Kidney (tissue), 14 donors: Measurements from ENCODE around the gene KIAA1549. TPM values are rescaled to one million over a fixed set of nuclear protein-coding genes. Genes with fewer than 3 reads are reported as not detected.

Experiments
- DNase-seq, 5 donors: peaks; one replicate each; pipeline ENCODE4 v3.0.0-alpha.2; 2013 to 2020
- FAIRE-seq: peaks from 2 replicates; lab custom pipeline; 2012; peaks lifted over from hg19 to GRCh38; lab: Jason Lieb, UNC
- H3K27ac ChIP-seq, 2 donors: one replicate each; pipeline ENCODE4 v1.7.0; 2013; ENCODE audit warnings: low read depth in 2 of 2, low read length in 2 of 2, inconsistent platforms in 1 of 2
- H3K27me3 ChIP-seq: one replicate; pipeline ENCODE4 v1.7.1; 2013; ENCODE audit warnings: low read length, inconsistent platforms; ENCODE audit not compliant: control insufficient read depth, insufficient read depth
- H3K36me3 ChIP-seq, 3 donors: one replicate each; pipeline versions ENCODE4 v1.7.0 to v1.7.1; 2013; ENCODE audit warnings: low read length in 3 of 3, control low read depth in 1 of 3, inconsistent platforms in 1 of 3; ENCODE audit not compliant: insufficient read depth in 3 of 3, control insufficient read depth in 2 of 3
- H3K4me1 ChIP-seq, 3 donors: one replicate each; pipeline versions ENCODE4 v1.7.0 to v1.7.1; 2013; ENCODE audit warnings: low read length in 3 of 3, inconsistent platforms in 1 of 3, low read depth in 1 of 3; ENCODE audit not compliant: control insufficient read depth in 2 of 3, insufficient read depth in 2 of 3
- H3K4me3 ChIP-seq, 3 donors: one replicate each; pipeline versions ENCODE4 v1.7.0 to v1.8.1; 2013; ENCODE audit warnings: low read length in 3 of 3, control low read depth in 1 of 3, inconsistent platforms in 1 of 3
- H3K9ac ChIP-seq, 3 donors: one replicate each; pipeline versions ENCODE4 v1.7.0 to v1.7.1; 2013; ENCODE audit warnings: low read length in 3 of 3, control low read depth in 1 of 3, inconsistent platforms in 1 of 3
- H3K9me3 ChIP-seq, 3 donors: one replicate each; pipeline versions ENCODE4 v1.7.0 to v1.7.1; 2013; ENCODE audit warnings: low read length in 3 of 3, control low read depth in 1 of 3, inconsistent platforms in 1 of 3; ENCODE audit not compliant: control insufficient read depth in 2 of 3, insufficient read depth in 1 of 3
- CTCF ChIP-seq: IDR thresholded peaks from 3 replicates; pipeline ENCODE4 v1.5.1; 2012; ENCODE audit warnings: mild to moderate bottlenecking, moderate library complexity, borderline replicate concordance; ENCODE audit not compliant: insufficient read depth; ENCODE audit errors: extremely low read depth
- intact Hi-C: fragments of 100-400 bp; cut with DNase I; formaldehyde crosslinking; loops from one replicate; pipeline ENCODE4 v1.11.1; 2022
- polyA plus RNA-seq: library from polyadenylated mRNA; stranded (reverse); fragments of 350-450 nt; fragmentation: Illumina TruSeq; extraction: RNeasy Lipid Tissue Mini Kit (QIAGEN cat#74804); gene quantifications from one replicate; pipeline ENCODE4 v1.2.3, GENCODE V29; 2014; ENCODE audit warnings: low read depth, low replicate concordance; ENCODE audit not compliant: insufficient read depth
- total RNA-seq: library from RNA; stranded (reverse); fragmentation: NEBNext Ultra II Directional; extraction: Animal tissue kit (Norgen Biotek cat#: 25700); gene quantifications from one replicate; pipeline ENCODE4 v1.2.1, GENCODE V29; 2021
- donor health status: control.
- donor health status: control.
- donor health status: control.
- donor health status: control.
- donor health status: control.
- donor health status: DM: yes; HTN: yes; CAD: no.
- donor health status: Normal renal cell carcinoma (clear cell type).

The KIAA1549 gene
- total and polyA plus RNA-seq, 2 donors from 2014 or later, result 1.8 to 10.1 TPM

- Histone ChIP-seq H3K9ac (no peak overlapping the region), H3K4me3 (no peak overlapping the region), H3K27ac (no peak overlapping the region), H3K36me3 (peaks cover 0 to 15% (median 5%) of the 10 kb centered on the region in 3 donors), H3K27me3 (no peaks in the 10 kb centered on the region), H3K9me3 (no peaks in the 10 kb centered on the region), H3K4me1 (no peaks in the 10 kb centered on the region)
- intact Hi-C loops, result no loop called here
- no peak for FAIRE-seq
- no peak for TF ChIP-seq CTCF
- DNase-seq, result no peak
Observed at GRCh38 chr7:138834583-138834982, 146.6 kb downstream of the KIAA1549 start.

- intact Hi-C loops, result no loop called here
- Histone ChIP-seq H3K27ac (no peak overlapping the region), H3K9ac (no peak overlapping the region), H3K27me3 (no peaks in the 10 kb centered on the region), H3K36me3 (peaks cover 0 to 8% (median 3%) of the 10 kb centered on the region in 3 donors), H3K9me3 (no peaks in the 10 kb centered on the region), H3K4me3 (no peak overlapping the region), H3K4me1 (no peaks in the 10 kb centered on the region)
- no peak for DNase-seq
- no peak for TF ChIP-seq CTCF
- FAIRE-seq, result no peak
Observed at GRCh38 chr7:138833596-138833995, 147.6 kb downstream of the KIAA1549 start.

GRCh38 chr7:138832966-138833365 is 148.2 kb downstream of the KIAA1549 start:
- Histone ChIP-seq H3K36me3 (peaks cover 0 to 8% (median 0%) of the 10 kb centered on the region in 3 donors), H3K9me3 (no peaks in the 10 kb centered on the region), H3K27ac (no peak overlapping the region), H3K9ac (no peak overlapping the region), H3K4me3 (no peak overlapping the region), H3K4me1 (no peaks in the 10 kb centered on the region), H3K27me3 (no peaks in the 10 kb centered on the region)
- no peak for TF ChIP-seq CTCF
- intact Hi-C loops, result no loop called here
- DNase-seq, result no peak
- FAIRE-seq, result no peak

- Histone ChIP-seq H3K36me3 (no peaks in the 10 kb centered on the region), H3K9me3 (peaks cover 0 to 4% (median 0%) of the 10 kb centered on the region in 3 donors), H3K27me3 (no peaks in the 10 kb centered on the region), H3K4me3 (no peak overlapping the region), H3K4me1 (no peaks in the 10 kb centered on the region), H3K9ac (no peak overlapping the region), H3K27ac (no peak overlapping the region)
- intact Hi-C loops, result no loop called here
- FAIRE-seq (no peak), DNase-seq (no peak)
- TF ChIP-seq CTCF, result no peak
Observed at GRCh38 chr7:138829335-138829734, 151.9 kb downstream of the KIAA1549 start.
